HepG2 (cell line): Measurements from ENCODE around the gene MMP25. TPM values are rescaled to one million over a fixed set of nuclear protein-coding genes. Genes with fewer than 3 reads are reported as not detected.
A peak's percentile ranks its signal among the peaks of the same experiment; 100 is the strongest.

Experiments
- ATF5 ChIP-seq: sonication (generic); formaldehyde crosslinking; IDR thresholded peaks from 2 replicates; pipeline ENCODE4 v1.4.0; 2020; ENCODE audit warnings: mild to moderate bottlenecking, low read depth, missing genetic modification reagents
- NCOA5 ChIP-seq: sonication (generic); formaldehyde crosslinking; IDR thresholded peaks from 2 replicates; pipeline ENCODE4 v1.4.0; 2020; ENCODE audit warnings: missing genetic modification reagents
- SOX6 ChIP-seq, 2 experiments: fragments of 450-650 bp in 1 of 2; sonication (generic) in 1 of 2; formaldehyde crosslinking in 1 of 2; IDR thresholded peaks; 2 replicates each; pipeline versions ENCODE4 v1.4.0 to v1.6.1; 2017 to 2020; ENCODE audit warnings: antibody characterized with exemption in 1 of 2, mild to moderate bottlenecking in 1 of 2, missing genetic modification reagents in 1 of 2
- ZHX2 ChIP-seq, 2 experiments: sonication (generic) in 1 of 2; formaldehyde crosslinking in 1 of 2; IDR thresholded peaks; 2 replicates each; pipeline versions ENCODE4 v1.6.1 to v1.9.0; 2014 to 2022; ENCODE audit warnings: antibody characterized with exemption in 1 of 2, borderline replicate concordance in 1 of 2, inconsistent platforms in 1 of 2, low read depth in 1 of 2, missing genetic modification reagents in 1 of 2
- ZNF678 ChIP-seq: sonication (generic); formaldehyde crosslinking; IDR thresholded peaks from 2 replicates; pipeline ENCODE4 v1.4.0; 2020; ENCODE audit warnings: mild to moderate bottlenecking, missing genetic modification reagents
- ZNF766 ChIP-seq: sonication (generic); formaldehyde crosslinking; IDR thresholded peaks from 2 replicates; pipeline ENCODE4 v1.5.0; 2020; ENCODE audit warnings: missing genetic modification reagents, borderline replicate concordance
- ZSCAN5A ChIP-seq: sonication (generic); formaldehyde crosslinking; IDR thresholded peaks from 2 replicates; pipeline ENCODE4 v1.8.0; 2022; ENCODE audit warnings: mild to moderate bottlenecking, missing genetic modification reagents, borderline replicate concordance
- polyA plus RNA-seq, 8 experiments: library from polyadenylated mRNA; depleted of rRNA in 3 of 8; stranded (reverse) in 7 of 8; unstranded in 1 of 8; fragments of >200 nt; fragmentation: Illumina TruSeq in 4 of 8; extraction: Trizol in 4 of 8; gene quantifications; 2 replicates each; pipeline versions ENCODE4 v1.2.1 to v1.2.3, GENCODE V29; 2011 to 2016; ENCODE audit warnings: low read depth in 4 of 8, missing spikeins in 1 of 8, mixed read lengths in 1 of 8; ENCODE audit not compliant: insufficient read depth in 1 of 8
- total RNA-seq, 5 experiments: library from RNA; depleted of rRNA; stranded (reverse); fragments of >200 nt; fragmentation: Illumina TruSeq; extraction: Trizol; gene quantifications; 2 replicates each; pipeline ENCODE4 v1.2.3, GENCODE V29; 2016; ENCODE audit warnings: low read depth in 1 of 5

The MMP25 gene
- total and polyA plus RNA-seq, 2 of the 13 experiments (the other 11 are each of a cell fraction or from before 2014, with no cell fraction given) = 0.04 to 0.08 TPM

- TF ChIP-seq ATF5 (CRISPR knock-in tag) (no peak), NCOA5 (CRISPR knock-in tag) (no peak), ZHX2 (IDR thresholded peaks at IDR 0.05; ENCODE audit: low read depth) (no peak), ZHX2 (CRISPR knock-in tag; IDR thresholded peaks at IDR 0.05; ENCODE audit: borderline replicate concordance) (no peak), ZSCAN5A (CRISPR knock-in tag) (no peak), SOX6 (IDR thresholded peaks at IDR 0.05) (no peak), SOX6 (CRISPR knock-in tag; IDR thresholded peaks at IDR 0.05) (peak; percentile 3; the same call in 1 of the 2 replicates), ZNF766 (no peak), ZNF678 (CRISPR knock-in tag) (no peak)
Measured at GRCh38 chr16:3017344-3017743, 29.0 kb upstream of the MMP25 start (continued).
